SU-DHL-6 (cell line): ENCODE results near the gene LRRC28.

Experiments
- EZH2phosphoT487 ChIP-seq: fragments of 200-600 bp; sonication (generic), shearing (Covaris generic); conservative IDR thresholded peaks from 2 replicates; pipeline ENCODE4 v1.6.1; 2018; ENCODE audit warnings: mild to moderate bottlenecking, antibody characterized with exemption, low read length, moderate library complexity, mixed read lengths
- TF ChIP-seq, protein P1 (sequence below): fragments of 200-600 bp; sonication (generic); IDR thresholded peaks from one replicate; pipeline ENCODE4 v1.5.1; 2017; ENCODE audit warnings: antibody characterized with exemption, mild to moderate bottlenecking, low read length, moderate library complexity; ENCODE audit not compliant: insufficient read depth, poor library complexity, severe bottlenecking

- TF ChIP-seq, protein P1, sequence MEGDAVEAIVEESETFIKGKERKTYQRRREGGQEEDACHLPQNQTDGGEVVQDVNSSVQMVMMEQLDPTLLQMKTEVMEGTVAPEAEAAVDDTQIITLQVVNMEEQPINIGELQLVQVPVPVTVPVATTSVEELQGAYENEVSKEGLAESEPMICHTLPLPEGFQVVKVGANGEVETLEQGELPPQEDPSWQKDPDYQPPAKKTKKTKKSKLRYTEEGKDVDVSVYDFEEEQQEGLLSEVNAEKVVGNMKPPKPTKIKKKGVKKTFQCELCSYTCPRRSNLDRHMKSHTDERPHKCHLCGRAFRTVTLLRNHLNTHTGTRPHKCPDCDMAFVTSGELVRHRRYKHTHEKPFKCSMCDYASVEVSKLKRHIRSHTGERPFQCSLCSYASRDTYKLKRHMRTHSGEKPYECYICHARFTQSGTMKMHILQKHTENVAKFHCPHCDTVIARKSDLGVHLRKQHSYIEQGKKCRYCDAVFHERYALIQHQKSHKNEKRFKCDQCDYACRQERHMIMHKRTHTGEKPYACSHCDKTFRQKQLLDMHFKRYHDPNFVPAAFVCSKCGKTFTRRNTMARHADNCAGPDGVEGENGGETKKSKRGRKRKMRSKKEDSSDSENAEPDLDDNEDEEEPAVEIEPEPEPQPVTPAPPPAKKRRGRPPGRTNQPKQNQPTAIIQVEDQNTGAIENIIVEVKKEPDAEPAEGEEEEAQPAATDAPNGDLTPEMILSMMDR = no peak
- no peak for TF ChIP-seq EZH2phosphoT487
Measured at GRCh38 chr15:99326235-99326634, 75.0 kb downstream of the LRRC28 start.
